Right lung (tissue), 5 donors: ENCODE results near the gene DDX6. TPM values are rescaled to one million over a fixed set of nuclear protein-coding genes. Genes with fewer than 3 reads are reported as not detected.
"Not testable (repeated sequence)": the region's sequence is repeated elsewhere in the genome, so short reads cannot be mapped to it uniquely, and the experiment has no call there.

Experiments
- DNase-seq, 2 donors: peaks; one replicate each; pipeline ENCODE4 v3.0.0-alpha.2; 2013
- polyA plus RNA-seq, 5 donors: library from polyadenylated mRNA; unstranded; fragments of 120-200 nt; gene quantifications; one replicate each; pipeline versions ENCODE4 v1.2.1 to v1.2.3, GENCODE V29; 2013; ENCODE audit warnings: inconsistent platforms in 1 of 5, low replicate concordance in 1 of 5; ENCODE audit not compliant: insufficient read length in 5 of 5, insufficient read depth in 1 of 5

Gene DDX6
- polyA plus RNA-seq, 5 donors: 96.5 to 140 (median 127) TPM

- no peak for DNase-seq
Observed at GRCh38 chr11:118748056-118748455, 42.9 kb downstream of the DDX6 start.

GRCh38 chr11:118746988-118747585 lies 43.9 kb downstream of the DDX6 start:
- no peak for DNase-seq

DNA sequence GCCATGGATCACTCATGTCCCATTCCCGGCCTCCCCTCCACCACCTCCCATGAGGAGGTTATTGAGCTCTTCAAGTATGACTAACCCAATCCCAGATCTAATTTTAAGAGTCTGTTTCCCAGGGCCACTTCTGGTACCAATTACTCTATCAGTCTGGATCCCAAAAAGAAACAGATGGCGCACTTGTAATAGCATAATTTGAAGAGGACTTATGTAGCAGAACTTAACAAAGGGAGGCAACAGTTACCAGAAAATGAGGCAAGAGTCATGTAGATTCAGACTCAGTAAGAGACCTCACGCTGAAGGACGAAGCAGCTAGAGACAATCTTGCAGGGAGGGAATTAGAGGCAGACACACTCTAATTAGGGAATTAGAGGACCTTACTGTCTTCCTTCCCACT lies 46.9 kb downstream of the DDX6 start:
- DNase-seq: no peak

- DNase-seq: no peak
Observed at GRCh38 chr11:118742304-118742703, 48.7 kb downstream of the DDX6 start.

GRCh38 chr11:118740892-118741291 lies 50.1 kb downstream of the DDX6 start:
- no peak for DNase-seq

DNA sequence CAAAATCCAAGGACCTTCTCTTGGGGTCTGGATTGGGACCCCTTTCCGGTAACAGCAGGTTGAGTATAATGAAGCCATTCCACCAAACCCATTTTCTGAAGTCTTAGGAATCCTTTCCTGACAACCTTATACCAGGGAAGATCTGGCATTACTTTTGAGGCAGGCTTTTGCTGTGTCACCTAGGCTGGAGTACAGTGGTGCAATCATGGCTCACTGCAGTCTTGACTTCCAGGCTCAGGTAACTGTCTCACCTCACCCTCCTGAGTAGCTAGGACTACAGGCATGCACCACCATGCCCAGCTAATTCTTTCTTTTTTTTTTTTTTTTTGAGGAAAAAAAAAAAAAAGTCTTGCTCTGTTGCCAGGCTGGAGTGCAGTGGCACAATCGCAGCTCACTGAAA lies 55.8 kb downstream of the DDX6 start:
- no peak for DNase-seq

GRCh38 chr11:118734031-118734430 lies 56.9 kb downstream of the DDX6 start:
- DNase-seq: no peak

- not testable (repeated sequence) for DNase-seq
Observed at GRCh38 chr11:118729753-118730152, 61.2 kb downstream of the DDX6 start.

DNA sequence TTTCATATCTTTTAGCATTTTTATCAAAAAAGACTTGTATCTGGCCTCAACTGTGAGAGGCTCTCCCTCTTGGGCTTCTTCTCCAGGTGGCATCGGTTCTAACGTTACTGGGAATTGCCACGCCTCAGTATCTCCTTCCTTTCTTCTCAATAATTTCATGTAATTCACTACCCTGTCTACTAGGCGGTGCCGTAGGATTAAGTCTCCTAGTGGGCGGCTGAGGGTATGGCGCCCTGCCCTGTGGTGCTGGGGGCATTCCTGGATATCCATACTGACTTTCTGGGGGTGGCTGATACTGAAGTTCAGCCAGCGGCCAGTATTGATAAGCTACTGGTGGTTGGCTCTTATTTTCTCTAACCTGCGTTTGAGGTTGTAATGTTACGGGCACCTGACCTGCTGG lies 62.9 kb downstream of the DDX6 start:
- DNase-seq: not testable (repeated sequence)

GRCh38 chr11:118727721-118728066 lies 63.3 kb downstream of the DDX6 start:
- not testable (repeated sequence) for DNase-seq

GRCh38 chr11:118727001-118727720 lies 63.8 kb downstream of the DDX6 start:
- not testable (repeated sequence) for DNase-seq

DNA sequence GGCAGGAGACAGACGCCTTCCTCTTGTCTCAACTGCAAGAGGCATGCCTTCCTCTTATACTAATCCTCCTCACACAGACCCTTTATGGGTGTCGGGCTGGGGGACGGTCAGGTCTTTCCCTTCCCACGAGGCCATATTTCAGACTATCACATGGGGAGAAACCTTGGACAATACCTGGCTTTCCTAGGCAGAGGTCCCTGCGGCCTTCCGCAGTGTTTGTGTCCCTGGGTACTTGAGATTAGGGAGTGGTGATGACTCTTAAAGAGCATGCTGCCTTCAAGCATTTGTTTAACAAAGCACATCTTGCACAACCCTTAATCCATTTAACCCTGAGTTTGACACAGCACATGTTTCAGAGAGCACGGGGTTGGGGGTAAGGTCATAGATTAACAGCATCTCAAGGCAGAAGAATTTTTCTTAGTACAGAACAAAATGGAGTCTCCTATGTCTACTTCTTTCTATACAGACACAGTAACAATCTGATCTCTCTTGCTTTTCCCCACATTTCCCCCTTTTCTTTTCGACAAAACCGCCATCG lies 69.4 kb downstream of the DDX6 start:
- not testable (repeated sequence) for DNase-seq

DNA sequence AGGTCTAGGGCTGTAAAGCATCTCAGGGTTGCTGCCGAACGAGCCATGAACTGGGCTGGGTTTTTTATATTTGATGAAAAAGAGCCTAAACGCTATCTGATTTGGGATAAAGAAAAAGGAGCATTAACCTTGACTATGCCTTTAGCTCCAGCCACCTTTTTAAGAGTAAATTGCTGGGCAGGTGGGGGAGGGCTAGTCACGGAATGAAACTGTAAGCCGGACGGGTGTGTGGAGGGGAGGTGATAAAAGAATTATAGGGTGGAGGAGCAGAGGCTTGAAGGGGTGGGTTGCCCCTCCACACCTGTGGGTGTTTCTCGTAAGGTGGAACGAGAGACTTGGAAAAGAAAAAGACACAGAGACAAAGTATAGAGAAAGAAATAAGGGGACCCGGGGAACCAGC lies 70.2 kb downstream of the DDX6 start:
- DNase-seq: not testable (repeated sequence)

- not testable (repeated sequence) for DNase-seq
Observed at GRCh38 chr11:118720078-118720477, 70.9 kb downstream of the DDX6 start.

DNA sequence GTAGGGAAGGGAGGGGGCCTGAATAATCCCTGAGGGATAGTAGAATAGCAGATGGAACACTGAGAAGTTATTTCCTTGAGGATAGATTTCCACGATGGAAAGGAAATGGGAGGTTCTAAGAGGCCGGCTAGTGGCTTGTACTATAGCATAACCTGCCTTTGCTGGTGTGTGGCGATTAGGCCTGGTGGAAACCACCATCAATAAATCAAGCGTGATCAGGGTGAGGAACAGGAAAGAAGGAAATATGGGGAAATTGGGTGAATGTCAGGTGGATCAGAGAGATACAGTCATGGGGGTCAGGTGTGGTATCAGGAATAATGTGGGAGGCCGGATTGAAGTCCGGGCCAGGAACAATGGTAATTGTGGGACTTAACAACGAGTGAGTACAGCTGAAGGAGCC lies 72.4 kb downstream of the DDX6 start:
- DNase-seq: not testable (repeated sequence)

- not testable (repeated sequence) for DNase-seq
Observed at GRCh38 chr11:118717733-118718132, 73.2 kb downstream of the DDX6 start.

- DNase-seq: not testable (repeated sequence)
Observed at GRCh38 chr11:118717221-118717620, 73.7 kb downstream of the DDX6 start.

DNA sequence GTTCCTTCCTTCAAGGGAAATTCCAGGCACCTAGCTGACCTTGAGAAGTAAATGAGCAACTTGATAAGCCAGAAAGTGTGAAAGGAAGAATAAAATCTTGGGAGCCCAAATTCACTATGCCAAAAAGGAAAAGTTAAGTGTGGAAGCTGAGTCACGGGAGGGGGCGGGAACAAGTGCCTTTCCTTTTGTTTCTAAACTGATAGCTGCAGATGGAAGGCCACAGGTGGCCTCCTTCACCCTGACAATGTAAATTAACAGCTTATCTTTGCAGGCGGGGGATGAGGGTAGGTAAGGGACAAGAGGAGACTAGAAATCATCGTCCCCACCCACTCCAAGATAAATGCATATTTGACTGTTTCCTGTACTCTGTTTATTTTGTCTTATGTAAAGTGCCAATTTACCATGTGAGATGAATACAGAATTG lies 75.1 kb downstream of the DDX6 start:
- no peak for DNase-seq

DNA sequence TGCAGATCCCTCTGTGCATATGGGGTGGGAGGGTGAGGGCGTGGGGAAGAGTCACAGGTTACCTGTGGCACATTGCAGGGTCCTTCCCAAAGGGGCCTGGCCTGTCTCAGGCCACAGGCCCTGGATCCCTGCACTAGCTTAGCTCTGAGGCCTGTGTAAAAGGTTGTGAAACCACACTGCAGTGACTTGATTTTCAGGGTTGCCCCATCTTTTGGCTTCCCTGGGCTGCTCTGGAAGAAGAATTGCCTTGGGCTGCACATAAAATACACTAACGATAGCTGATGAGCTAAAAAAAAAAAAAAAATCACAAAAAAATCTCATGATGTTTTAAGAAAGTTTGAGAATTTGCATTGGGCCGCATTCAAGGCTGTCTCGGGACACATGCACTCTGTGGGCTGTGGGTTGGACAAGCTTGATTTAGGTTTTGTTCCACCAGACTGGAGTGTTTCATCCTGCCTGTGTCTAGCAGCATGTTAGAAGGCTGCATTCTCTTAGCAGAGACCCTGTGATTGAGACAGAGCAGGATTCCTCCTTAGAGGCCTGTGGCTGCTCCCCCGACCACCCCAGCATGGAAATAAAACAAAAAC lies 75.6 kb downstream of the DDX6 start:
- no peak for DNase-seq

DNA sequence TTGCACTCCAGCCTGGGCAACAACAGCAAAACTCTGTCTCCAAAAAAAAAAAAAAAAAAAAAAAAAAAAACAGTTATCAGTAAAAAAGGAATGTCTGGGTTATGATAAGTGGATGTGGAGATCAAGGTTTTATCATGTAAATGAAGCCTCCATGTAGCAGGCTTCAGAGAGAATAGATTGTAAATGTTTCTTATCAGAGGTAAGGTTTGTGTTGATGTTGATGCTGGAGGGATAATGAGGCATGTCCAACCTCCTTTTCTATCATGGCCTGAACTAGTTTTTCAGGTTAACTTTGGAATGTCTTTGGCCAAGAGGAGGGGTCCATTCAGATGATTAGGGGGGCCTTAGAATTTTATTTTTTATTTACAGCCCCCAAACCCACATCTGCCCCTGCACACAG lies 76.1 kb downstream of the DDX6 start:
- DNase-seq: no peak

- DNase-seq: not testable (repeated sequence)
Observed at GRCh38 chr11:118714416-118714815, 76.5 kb downstream of the DDX6 start.

DNA sequence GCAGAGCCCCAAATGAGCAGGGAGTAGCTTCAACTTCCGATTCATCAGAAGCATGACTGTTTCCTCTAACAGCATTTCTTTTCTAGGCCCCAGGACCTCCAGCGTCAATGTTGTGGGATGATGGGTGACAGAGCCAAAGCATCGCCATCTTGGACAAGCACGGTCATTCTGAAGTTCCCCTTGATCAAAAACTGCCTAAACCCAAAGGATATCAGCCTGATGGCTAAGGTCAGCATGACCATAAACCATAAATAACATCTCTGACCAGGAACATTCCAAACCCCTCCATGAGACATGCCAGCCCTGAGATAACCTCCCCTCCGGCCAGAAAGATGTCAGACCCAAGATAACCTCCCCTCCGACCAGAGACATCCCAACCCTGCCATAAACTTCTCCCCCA lies 82.7 kb downstream of the DDX6 start:
- DNase-seq: no peak

- DNase-seq: no peak
Observed at GRCh38 chr11:118706546-118706825, 84.5 kb downstream of the DDX6 start.
